GM12892 (cell line): ENCODE measurements around the gene LFNG.

Experiments
- POLR2A ChIP-seq: IDR thresholded peaks from 2 replicates; pipeline ENCODE4 v1.6.1; 2011; ENCODE audit warnings: low read depth, low read length, control low read depth
- POLR2AphosphoS5 ChIP-seq: IDR thresholded peaks from 2 replicates; pipeline ENCODE4 v1.6.1; 2011; ENCODE audit warnings: low read depth, low read length, control low read depth

DNA sequence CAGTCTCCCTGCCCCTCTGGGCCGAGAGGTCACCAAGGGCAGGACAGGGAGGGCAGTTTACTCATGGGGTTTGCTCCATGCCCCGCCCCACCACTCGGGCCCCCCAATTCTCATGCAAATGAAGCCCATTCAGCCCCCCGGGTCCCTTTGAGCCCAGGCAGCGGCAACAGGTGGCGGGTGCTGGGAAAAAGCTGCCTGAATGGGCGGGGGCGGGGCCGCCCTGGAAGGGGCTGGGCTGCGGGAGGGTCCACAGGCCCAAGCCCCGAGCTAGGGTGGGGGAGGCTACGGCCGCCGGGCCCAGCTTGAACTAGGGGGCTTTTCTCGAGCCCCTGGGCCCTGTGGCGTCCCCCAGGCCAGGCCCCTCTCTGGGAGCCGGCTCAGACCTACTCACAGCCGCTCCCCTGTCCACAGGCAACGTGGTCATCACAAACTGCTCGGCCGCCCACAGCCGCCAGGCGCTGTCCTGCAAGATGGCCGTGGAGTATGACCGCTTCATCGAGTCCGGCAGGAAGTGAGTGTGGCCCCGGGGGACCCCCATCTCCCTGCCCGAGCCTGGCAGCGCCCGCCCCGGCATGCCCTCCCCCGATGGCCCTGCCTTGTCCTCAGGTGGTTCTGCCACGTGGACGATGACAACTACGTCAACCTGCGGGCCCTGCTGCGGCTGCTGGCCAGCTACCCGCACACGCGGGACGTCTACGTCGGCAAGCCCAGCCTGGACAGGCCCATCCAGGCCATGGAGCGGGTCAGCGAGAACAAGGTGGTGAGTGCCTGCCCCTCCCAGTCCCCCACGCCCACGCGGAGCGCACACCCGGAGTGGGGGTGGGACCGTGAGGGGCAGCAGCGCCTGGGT is 5.5 kb downstream of the LFNG start:
- TF ChIP-seq POLR2A (no peak), POLR2AphosphoS5 (no peak)
